Measurements from ENCODE around the gene PLPPR2. TPM values are rescaled to one million over a fixed set of nuclear protein-coding genes. Genes with fewer than 3 reads are reported as not detected.
"Not testable (repeated sequence)": the region's sequence is repeated elsewhere in the genome, so short reads cannot be mapped to it uniquely, and the experiment has no call there.

The PLPPR2 gene
- total RNA-seq, 2 donors from 2014 or later, result 26.2 to 30.5 TPM

- H3K27ac ChIP-seq, result no peak overlapping the region
- no peak for TF ChIP-seq CTCF (IDR thresholded peaks at IDR 0.05)
These were observed 49.5 kb downstream of the PLPPR2 start for GRCh38 chr19:11404588-11405222.

GRCh38 chr19:11405846-11406643 is 50.8 kb downstream of the PLPPR2 start:
- H3K4me3 ChIP-seq, result no peak overlapping the region
- no peaks in the 10 kb centered on the region for H3K9me3 ChIP-seq
- TF ChIP-seq CTCF (IDR thresholded peaks at IDR 0.05), result peak in 1 of 2 donors; percentile 55
- no peaks in the 10 kb centered on the region for H3K36me3 ChIP-seq
- no peak for DNase-seq (ENCODE audit: low spot score)
- H3K27ac ChIP-seq, result no peak overlapping the region
- no peaks in the 10 kb centered on the region for H3K27me3 ChIP-seq
- peaks cover 0 to 8% of the 10 kb centered on the region in 2 donors for H3K4me1 ChIP-seq

More at GRCh38 chr19:11404588-11405222, 49.5 kb downstream of the PLPPR2 start:
- no peak overlapping the region for H3K4me3 ChIP-seq
- no peaks in the 10 kb centered on the region for H3K36me3 ChIP-seq
- H3K27me3 ChIP-seq, result no peaks in the 10 kb centered on the region
- DNase-seq (ENCODE audit: low spot score), result no peak
- H3K4me1 ChIP-seq, result peaks cover 0 to 8% of the 10 kb centered on the region in 2 donors
- no peaks in the 10 kb centered on the region for H3K9me3 ChIP-seq

GRCh38 chr19:11406703-11407236 is 51.5 kb downstream of the PLPPR2 start:
- H3K27ac ChIP-seq; H3K9me3 ChIP-seq; H3K27me3 ChIP-seq; DNase-seq (ENCODE audit: low spot score); H3K4me1 ChIP-seq; H3K4me3 ChIP-seq; H3K36me3 ChIP-seq: not testable (repeated sequence)

GRCh38 chr19:11408591-11408990 is 53.4 kb downstream of the PLPPR2 start:
- no peaks in the 10 kb centered on the region for H3K36me3 ChIP-seq
- H3K4me1 ChIP-seq, result peaks cover 0 to 8% of the 10 kb centered on the region in 2 donors
- TF ChIP-seq CTCF (IDR thresholded peaks at IDR 0.05), result no peak
- no peak overlapping the region for H3K27ac ChIP-seq
- H3K4me3 ChIP-seq, result no peak overlapping the region
- H3K9me3 ChIP-seq, result no peaks in the 10 kb centered on the region
- DNase-seq (ENCODE audit: low spot score), result no peak
- H3K27me3 ChIP-seq, result no peaks in the 10 kb centered on the region

- H3K9me3 ChIP-seq, result no peaks in the 10 kb centered on the region
- H3K4me3 ChIP-seq, result no peak overlapping the region
- no peak for TF ChIP-seq CTCF (IDR thresholded peaks at IDR 0.05)
- H3K27me3 ChIP-seq, result no peaks in the 10 kb centered on the region
- peaks cover 0 to 8% of the 10 kb centered on the region in 2 donors for H3K4me1 ChIP-seq
- H3K36me3 ChIP-seq, result no peaks in the 10 kb centered on the region
- no peak for DNase-seq (ENCODE audit: low spot score)
- no peak overlapping the region for H3K27ac ChIP-seq
These were observed 55.5 kb downstream of the PLPPR2 start for GRCh38 chr19:11410682-11411081.

GRCh38 chr19:11414544-11414943 is 59.3 kb downstream of the PLPPR2 start:
- TF ChIP-seq CTCF (IDR thresholded peaks at IDR 0.05), result no peak
- Histone ChIP-seq H3K4me3 (no peak overlapping the region), H3K27me3 (peaks cover 6 to 7% of the 10 kb centered on the region in 2 donors), H3K4me1 (peaks cover 0 to 11% of the 10 kb centered on the region in 2 donors), H3K36me3 (no peaks in the 10 kb centered on the region), H3K9me3 (no peaks in the 10 kb centered on the region), H3K27ac (no peak overlapping the region)
- DNase-seq (ENCODE audit: low spot score), result no peak
